Astrocyte (in vitro differentiated cells and primary cell): Measurements from ENCODE around the gene SORT1.

Source experiments
- CTCF ChIP-seq: IDR thresholded peaks from 2 replicates; pipeline ENCODE4 v1.5.1; 2011; ENCODE audit warnings: low read depth, mild to moderate bottlenecking, inconsistent platforms, low read length, moderate library complexity; ENCODE audit not compliant: insufficient read depth
- EZH2 ChIP-seq: IDR thresholded peaks from 2 replicates; pipeline ENCODE4 v1.6.1; 2012; ENCODE audit warnings: mild to moderate bottlenecking, low read length, inconsistent platforms; ENCODE audit not compliant: insufficient read depth

DNA sequence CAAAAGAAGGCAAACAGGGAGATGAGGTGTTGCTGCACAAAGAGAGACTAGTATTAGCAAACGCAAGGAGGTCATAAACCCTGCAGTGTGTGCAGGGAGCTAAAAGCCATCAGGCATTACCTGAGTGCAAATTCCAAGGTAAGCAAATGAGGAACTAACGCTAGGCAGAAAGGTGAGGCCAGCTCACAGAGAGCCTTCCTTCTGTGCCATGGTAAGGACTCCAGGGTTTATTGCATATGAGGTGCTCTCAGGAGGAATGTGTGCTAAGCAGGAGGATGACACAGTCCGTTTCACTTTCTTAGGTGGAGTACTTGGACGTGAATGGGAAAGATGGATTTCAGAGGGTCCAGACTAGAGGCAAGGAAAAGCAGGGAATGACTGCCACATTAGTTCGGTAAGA lies 46.3 kb downstream of the SORT1 start:
- TF ChIP-seq CTCF, result no peak
- TF ChIP-seq EZH2, result no peak
